Right atrium auricular region (tissue), 2 donors: ENCODE results near the gene HMCN1. TPM values are rescaled to one million over a fixed set of nuclear protein-coding genes. Genes with fewer than 3 reads are reported as not detected.

Source experiments
- DNase-seq: peaks from one replicate; pipeline ENCODE4 v3.0.0-alpha.2; 2019; ENCODE audit warnings: low spot score
- H3K27ac ChIP-seq, 2 donors: fragments of 200-600 bp; sonication (generic); 1 replicate in 1 of 2; 2 replicates in 1 of 2; pipeline ENCODE4 v1.5.1; 2016 to 2019
- H3K27me3 ChIP-seq, 2 donors: fragments of 200-600 bp; sonication (generic); one replicate each; pipeline versions ENCODE4 v1.5.1 to v1.6.0; 2017 to 2019
- H3K36me3 ChIP-seq: fragments of 200-600 bp; sonication (generic); one replicate; pipeline ENCODE4 v1.5.1; 2016
- H3K4me1 ChIP-seq, 2 donors: fragments of 200-600 bp; sonication (generic); one replicate each; pipeline versions ENCODE4 v1.5.1 to v1.6.0; 2017 to 2019
- H3K4me3 ChIP-seq, 2 donors: fragments of 200-600 bp; sonication (generic); 1 replicate in 1 of 2; 2 replicates in 1 of 2; pipeline ENCODE4 v1.5.1; 2017 to 2019; ENCODE audit warnings: mild to moderate bottlenecking in 1 of 2, moderate library complexity in 1 of 2
- H3K9me3 ChIP-seq, 2 donors: fragments of 200-600 bp; sonication (generic); one replicate each; pipeline ENCODE4 v1.5.1; 2019
- total RNA-seq, 2 donors: library from RNA; depleted of rRNA; stranded (reverse); fragments of >200 nt; gene quantifications; one replicate each; pipeline ENCODE4 v1.1.0, GENCODE V29; 2016
- TF ChIP-seq, protein P1 (sequence below), 2 donors: fragments of 200-600 bp; sonication (generic); IDR thresholded peaks; one replicate each; pipeline ENCODE4 v1.5.1; 2019; ENCODE audit warnings: antibody characterized with exemption in 2 of 2

HMCN1 gene
- total RNA-seq, 2 donors from 2014 or later = 14.8 to 20.2 TPM

GRCh38 chr1:186054932-186055331 is 320.7 kb downstream of the HMCN1 start:
- Histone ChIP-seq H3K27me3 (no peaks in the 10 kb centered on the region), H3K4me1 (peaks cover 0 to 7% of the 10 kb centered on the region in 2 donors), H3K4me3 (no peak overlapping the region), H3K36me3 (no peaks in the 10 kb centered on the region), H3K9me3 (no peaks in the 10 kb centered on the region), H3K27ac (no peak overlapping the region)
- TF ChIP-seq, protein P1, sequence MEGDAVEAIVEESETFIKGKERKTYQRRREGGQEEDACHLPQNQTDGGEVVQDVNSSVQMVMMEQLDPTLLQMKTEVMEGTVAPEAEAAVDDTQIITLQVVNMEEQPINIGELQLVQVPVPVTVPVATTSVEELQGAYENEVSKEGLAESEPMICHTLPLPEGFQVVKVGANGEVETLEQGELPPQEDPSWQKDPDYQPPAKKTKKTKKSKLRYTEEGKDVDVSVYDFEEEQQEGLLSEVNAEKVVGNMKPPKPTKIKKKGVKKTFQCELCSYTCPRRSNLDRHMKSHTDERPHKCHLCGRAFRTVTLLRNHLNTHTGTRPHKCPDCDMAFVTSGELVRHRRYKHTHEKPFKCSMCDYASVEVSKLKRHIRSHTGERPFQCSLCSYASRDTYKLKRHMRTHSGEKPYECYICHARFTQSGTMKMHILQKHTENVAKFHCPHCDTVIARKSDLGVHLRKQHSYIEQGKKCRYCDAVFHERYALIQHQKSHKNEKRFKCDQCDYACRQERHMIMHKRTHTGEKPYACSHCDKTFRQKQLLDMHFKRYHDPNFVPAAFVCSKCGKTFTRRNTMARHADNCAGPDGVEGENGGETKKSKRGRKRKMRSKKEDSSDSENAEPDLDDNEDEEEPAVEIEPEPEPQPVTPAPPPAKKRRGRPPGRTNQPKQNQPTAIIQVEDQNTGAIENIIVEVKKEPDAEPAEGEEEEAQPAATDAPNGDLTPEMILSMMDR (IDR thresholded peaks at IDR 0.05) = no peak
- DNase-seq = no peak

GRCh38 chr1:186055846-186056245 is 321.7 kb downstream of the HMCN1 start:
- peaks cover 0 to 7% of the 10 kb centered on the region in 2 donors for H3K4me1 ChIP-seq
- no peaks in the 10 kb centered on the region for H3K27me3 ChIP-seq
- H3K4me3 ChIP-seq = no peak overlapping the region
- no peak for DNase-seq
- TF ChIP-seq, protein P1 (IDR thresholded peaks at IDR 0.05) = no peak
- no peaks in the 10 kb centered on the region for H3K36me3 ChIP-seq
- H3K27ac ChIP-seq = no peak overlapping the region
- no peaks in the 10 kb centered on the region for H3K9me3 ChIP-seq

DNA sequence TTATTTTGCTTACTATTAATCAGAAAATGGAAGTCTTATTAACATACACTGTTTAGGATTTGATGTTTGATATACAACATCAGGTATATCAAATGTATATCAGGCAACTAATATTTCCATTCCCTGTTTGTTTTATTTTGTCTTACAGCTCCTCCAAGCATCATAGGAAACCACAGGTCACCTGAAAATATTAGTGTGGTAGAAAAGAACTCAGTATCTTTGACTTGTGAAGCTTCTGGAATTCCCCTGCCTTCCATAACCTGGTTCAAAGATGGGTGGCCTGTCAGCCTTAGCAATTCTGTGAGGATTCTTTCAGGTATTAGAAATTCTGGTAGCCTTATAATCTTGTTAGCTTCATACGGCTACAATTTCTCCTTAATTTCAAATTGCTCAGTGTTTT is 322.9 kb downstream of the HMCN1 start:
- Histone ChIP-seq H3K27me3 (no peaks in the 10 kb centered on the region), H3K36me3 (no peaks in the 10 kb centered on the region), H3K4me1 (peaks cover 0 to 7% of the 10 kb centered on the region in 2 donors), H3K4me3 (no peak overlapping the region), H3K27ac (no peak overlapping the region), H3K9me3 (no peaks in the 10 kb centered on the region)
- no peak for DNase-seq
- TF ChIP-seq, protein P1 (IDR thresholded peaks at IDR 0.05) = no peak

DNA sequence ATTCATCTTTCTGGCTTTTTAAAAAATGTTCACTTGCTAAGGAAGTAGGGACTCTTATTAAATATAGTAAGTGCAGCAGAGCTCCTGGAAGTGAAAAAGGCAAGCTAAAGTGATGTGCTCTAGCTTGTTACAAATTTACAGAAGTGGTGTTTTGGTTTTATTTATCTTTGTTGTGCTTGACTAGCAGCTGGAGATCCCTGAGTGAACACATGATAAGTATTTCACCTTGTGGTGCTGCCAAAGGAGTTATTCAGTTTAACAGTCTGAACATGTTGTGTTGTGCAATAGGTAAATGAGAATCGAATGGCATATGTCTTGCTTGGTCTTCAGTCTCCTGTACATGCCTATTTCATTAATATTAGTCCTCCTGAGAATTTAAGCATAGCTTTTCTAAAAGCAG is 325.1 kb downstream of the HMCN1 start:
- DNase-seq = no peak
- peak overlapping the region in 1 of 2 donors; percentile 28 for H3K27ac ChIP-seq
- TF ChIP-seq, protein P1 (IDR thresholded peaks at IDR 0.05) = no peak
- no peaks in the 10 kb centered on the region for H3K36me3 ChIP-seq
- no peaks in the 10 kb centered on the region for H3K9me3 ChIP-seq
- no peaks in the 10 kb centered on the region for H3K27me3 ChIP-seq
- H3K4me3 ChIP-seq = no peak overlapping the region
- peaks cover 0 to 7% of the 10 kb centered on the region in 2 donors for H3K4me1 ChIP-seq

DNA sequence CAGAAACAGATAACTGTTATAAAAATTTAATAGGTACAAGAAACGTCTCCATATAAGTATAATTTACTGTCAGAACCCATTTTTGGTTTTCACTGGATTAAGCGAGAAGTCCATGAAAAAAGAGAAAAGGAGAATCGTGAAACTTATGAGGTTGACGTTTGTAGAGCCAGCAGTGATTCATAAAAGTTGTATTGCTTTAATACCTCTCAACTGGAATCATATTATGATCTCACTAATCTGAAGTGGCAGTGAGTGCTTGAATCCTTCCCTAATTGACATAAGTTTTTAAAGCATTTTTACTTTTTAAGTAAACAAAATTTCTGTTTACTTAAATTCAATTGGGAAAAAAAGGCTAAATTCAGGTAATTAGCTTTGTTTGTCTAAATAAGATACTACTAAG is 325.6 kb downstream of the HMCN1 start:
- Histone ChIP-seq H3K27me3 (no peaks in the 10 kb centered on the region), H3K4me1 (peaks cover 0 to 7% of the 10 kb centered on the region in 2 donors), H3K4me3 (no peak overlapping the region), H3K27ac (peak overlapping the region in 1 of 2 donors; percentile 28), H3K9me3 (no peaks in the 10 kb centered on the region), H3K36me3 (no peaks in the 10 kb centered on the region)
- TF ChIP-seq, protein P1 (IDR thresholded peaks at IDR 0.05) = no peak
- DNase-seq = no peak

DNA sequence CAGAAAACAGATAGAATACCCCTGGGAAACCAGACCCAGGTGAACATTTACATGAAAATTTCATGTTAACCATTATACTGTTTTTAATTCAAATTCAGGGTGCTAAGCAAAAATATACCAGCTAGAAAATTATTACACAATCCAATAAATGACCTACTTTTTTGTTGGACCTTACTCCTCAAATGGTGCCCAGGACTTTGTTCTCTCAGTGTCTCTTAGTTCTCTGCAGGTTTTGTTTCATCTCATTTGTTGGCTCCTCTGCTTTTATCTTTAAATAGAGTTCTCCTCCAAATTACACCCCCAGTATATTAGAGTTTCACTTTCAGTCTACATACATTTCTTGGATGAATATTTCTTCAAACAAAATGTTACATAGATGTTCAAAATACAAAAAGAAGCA is 326.0 kb downstream of the HMCN1 start:
- no peaks in the 10 kb centered on the region for H3K36me3 ChIP-seq
- H3K9me3 ChIP-seq = no peaks in the 10 kb centered on the region
- no peak overlapping the region for H3K4me3 ChIP-seq
- H3K27ac ChIP-seq = no peak overlapping the region
- DNase-seq = no peak
- TF ChIP-seq, protein P1 (IDR thresholded peaks at IDR 0.05) = no peak
- peaks cover 0 to 7% of the 10 kb centered on the region in 2 donors for H3K4me1 ChIP-seq
- H3K27me3 ChIP-seq = no peaks in the 10 kb centered on the region
